Smooth muscle cell (in vitro differentiated cells): Measurements from ENCODE around the gene NOS1AP. TPM values are rescaled to one million over a fixed set of nuclear protein-coding genes. Genes with fewer than 3 reads are reported as not detected.

Source experiments
- DNase-seq: peaks from one replicate; lab custom pipeline; 2025; ENCODE audit not compliant: unreplicated experiment; lab: John Stamatoyannopoulos, UW
- H2AFZ ChIP-seq: fragments of 200-600 bp; sonication (generic); 2 replicates; pipeline ENCODE4 v1.6.0; 2016; ENCODE audit warnings: antibody characterized with exemption, low read depth, mild to moderate bottlenecking
- H3F3A ChIP-seq: fragments of 200-600 bp; sonication (generic); 2 replicates; pipeline ENCODE4 v1.6.0; 2017; ENCODE audit warnings: antibody characterized with exemption, low read depth
- H3K27ac ChIP-seq: fragments of 200-600 bp; sonication (generic); 2 replicates; pipeline ENCODE4 v1.5.1; 2016; ENCODE audit warnings: low read depth, mild to moderate bottlenecking
- H3K27me3 ChIP-seq: fragments of 200-600 bp; sonication (generic); 2 replicates; pipeline ENCODE4 v1.6.1; 2016; ENCODE audit warnings: low read depth, mild to moderate bottlenecking
- H3K36me3 ChIP-seq: fragments of 200-600 bp; sonication (generic); 2 replicates; pipeline ENCODE4 v1.5.1; 2016; ENCODE audit warnings: low read depth
- H3K4me1 ChIP-seq: fragments of 200-600 bp; sonication (generic); 2 replicates; pipeline ENCODE4 v1.5.1; 2016; ENCODE audit warnings: low read depth
- H3K4me2 ChIP-seq: fragments of 200-600 bp; sonication (generic); 2 replicates; pipeline ENCODE4 v1.6.0; 2016; ENCODE audit warnings: mild to moderate bottlenecking
- H3K4me3 ChIP-seq: fragments of 200-600 bp; sonication (generic); 2 replicates; pipeline ENCODE4 v1.5.1; 2016; ENCODE audit warnings: mild to moderate bottlenecking
- H3K79me2 ChIP-seq: fragments of 200-600 bp; sonication (generic); 2 replicates; pipeline ENCODE4 v1.6.0; 2016; ENCODE audit warnings: low read depth, mild to moderate bottlenecking
- H3K9ac ChIP-seq: fragments of 200-600 bp; sonication (generic); 2 replicates; pipeline ENCODE4 v1.6.0; 2016; ENCODE audit warnings: low read depth
- H3K9me3 ChIP-seq: fragments of 200-600 bp; sonication (generic); replicated peaks from 2 replicates; pipeline ENCODE4 v1.5.1; 2016; ENCODE audit warnings: low read depth
- H4K20me1 ChIP-seq: fragments of 200-600 bp; sonication (generic); 2 replicates; pipeline ENCODE4 v1.6.0; 2016; ENCODE audit warnings: low read depth
- WGBS: methylation state at CpG from one replicate; pipeline ENCODE4 v1.1.7; 2016; ENCODE audit warnings: low lambda C conversion rate; 5-methylcytosine and 5-hydroxymethylcytosine counted together
- polyA plus RNA-seq: library from polyadenylated mRNA; unstranded; fragments of >200 nt; fragmentation: Nextera tagmentation; extraction: Ambion mirVana; gene quantifications from 2 replicates; pipeline ENCODE4 v1.2.1, GENCODE V29; 2016
- total RNA-seq: library from RNA; depleted of rRNA; stranded (reverse); fragments of >200 nt; gene quantifications from 2 replicates; pipeline ENCODE4 v1.2.3, GENCODE V29; 2014
- TF ChIP-seq, protein P1 (sequence below): fragments of 200-600 bp; sonication (generic); IDR thresholded peaks from 2 replicates; pipeline ENCODE4 v1.5.1; 2017; ENCODE audit warnings: borderline replicate concordance, mild to moderate bottlenecking, antibody characterized with exemption; ENCODE audit not compliant: insufficient read depth, poor library complexity, severe bottlenecking

Gene NOS1AP
- total and polyA plus RNA-seq, 2 experiments from 2014 or later: 0.54 to 0.80 TPM

DNA sequence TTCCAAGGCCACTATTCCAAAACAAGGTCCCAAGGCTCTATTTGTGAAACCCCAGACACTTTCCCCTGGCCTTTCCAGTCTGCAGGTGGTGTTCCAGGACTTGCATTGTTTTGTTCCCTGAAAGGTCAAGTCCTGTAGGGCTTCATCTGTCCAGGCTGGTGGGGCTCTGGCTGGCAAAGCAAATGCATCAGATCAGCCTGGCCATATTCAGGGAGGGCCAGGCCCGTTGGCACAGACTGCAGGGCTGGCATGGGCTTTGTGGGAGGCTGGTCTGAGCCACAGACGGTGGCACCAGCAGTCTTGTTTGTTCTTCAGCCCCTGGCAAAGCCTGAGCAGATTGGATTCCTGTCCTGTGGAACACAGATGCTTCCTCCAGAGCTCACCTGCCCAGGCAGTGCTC lies 214.2 kb downstream of the NOS1AP start:
- Histone ChIP-seq H4K20me1 (no peaks in the 10 kb centered on the region), H3K27ac (no peak overlapping the region), H3K4me2 (no peak overlapping the region), H3F3A (no peaks in the 10 kb centered on the region), H3K36me3 (no peaks in the 10 kb centered on the region), H3K27me3 (no peaks in the 10 kb centered on the region), H3K9ac (no peak overlapping the region), H3K4me1 (no peaks in the 10 kb centered on the region), H2AFZ (no peak overlapping the region), H3K4me3 (no peak overlapping the region), H3K9me3 (no peaks in the 10 kb centered on the region), H3K79me2 (no peaks in the 10 kb centered on the region)
- TF ChIP-seq, protein P1, sequence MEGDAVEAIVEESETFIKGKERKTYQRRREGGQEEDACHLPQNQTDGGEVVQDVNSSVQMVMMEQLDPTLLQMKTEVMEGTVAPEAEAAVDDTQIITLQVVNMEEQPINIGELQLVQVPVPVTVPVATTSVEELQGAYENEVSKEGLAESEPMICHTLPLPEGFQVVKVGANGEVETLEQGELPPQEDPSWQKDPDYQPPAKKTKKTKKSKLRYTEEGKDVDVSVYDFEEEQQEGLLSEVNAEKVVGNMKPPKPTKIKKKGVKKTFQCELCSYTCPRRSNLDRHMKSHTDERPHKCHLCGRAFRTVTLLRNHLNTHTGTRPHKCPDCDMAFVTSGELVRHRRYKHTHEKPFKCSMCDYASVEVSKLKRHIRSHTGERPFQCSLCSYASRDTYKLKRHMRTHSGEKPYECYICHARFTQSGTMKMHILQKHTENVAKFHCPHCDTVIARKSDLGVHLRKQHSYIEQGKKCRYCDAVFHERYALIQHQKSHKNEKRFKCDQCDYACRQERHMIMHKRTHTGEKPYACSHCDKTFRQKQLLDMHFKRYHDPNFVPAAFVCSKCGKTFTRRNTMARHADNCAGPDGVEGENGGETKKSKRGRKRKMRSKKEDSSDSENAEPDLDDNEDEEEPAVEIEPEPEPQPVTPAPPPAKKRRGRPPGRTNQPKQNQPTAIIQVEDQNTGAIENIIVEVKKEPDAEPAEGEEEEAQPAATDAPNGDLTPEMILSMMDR: no peak
- DNase-seq: no peak
- 85% methylated on average over 2 of the region's 2 CpGs for WGBS

DNA sequence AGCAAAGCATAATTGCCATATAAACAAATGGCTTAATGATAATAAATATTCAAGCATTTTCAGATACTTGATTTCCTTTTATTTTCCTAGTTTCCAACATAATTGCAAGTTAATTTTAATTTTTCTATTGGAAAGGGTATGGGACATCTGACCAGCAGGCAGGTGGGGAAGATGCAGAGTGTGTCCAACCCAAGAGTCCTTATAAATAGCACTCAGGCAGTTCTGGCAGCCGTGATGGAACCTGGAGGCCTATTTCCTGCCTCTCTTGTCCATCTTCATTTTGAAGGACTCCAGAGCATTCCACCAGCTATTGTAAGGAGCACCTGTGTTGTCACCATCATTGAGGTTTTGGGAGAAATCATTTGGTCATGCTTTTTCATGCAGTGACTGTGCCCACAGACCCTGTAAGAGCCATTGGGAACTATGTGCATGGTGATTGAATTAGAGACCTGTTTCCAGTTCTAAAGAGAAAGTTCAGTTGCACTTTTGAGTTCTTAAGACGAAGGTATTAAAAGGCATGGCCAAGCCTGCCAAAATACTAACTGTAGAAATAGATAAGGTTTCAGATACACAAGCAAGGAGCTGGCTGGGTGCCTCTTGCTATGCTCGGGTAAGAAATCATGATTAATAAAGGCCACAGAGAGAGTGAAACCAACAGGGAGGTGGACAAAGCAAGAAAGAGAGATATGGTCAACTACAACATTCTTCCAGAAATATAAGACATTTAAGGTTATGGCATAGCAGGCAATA lies 214.9 kb downstream of the NOS1AP start:
- no peak for DNase-seq
- 91% methylated on average over 3 of the region's 3 CpGs for whole genome bisulfite sequencing

DNA sequence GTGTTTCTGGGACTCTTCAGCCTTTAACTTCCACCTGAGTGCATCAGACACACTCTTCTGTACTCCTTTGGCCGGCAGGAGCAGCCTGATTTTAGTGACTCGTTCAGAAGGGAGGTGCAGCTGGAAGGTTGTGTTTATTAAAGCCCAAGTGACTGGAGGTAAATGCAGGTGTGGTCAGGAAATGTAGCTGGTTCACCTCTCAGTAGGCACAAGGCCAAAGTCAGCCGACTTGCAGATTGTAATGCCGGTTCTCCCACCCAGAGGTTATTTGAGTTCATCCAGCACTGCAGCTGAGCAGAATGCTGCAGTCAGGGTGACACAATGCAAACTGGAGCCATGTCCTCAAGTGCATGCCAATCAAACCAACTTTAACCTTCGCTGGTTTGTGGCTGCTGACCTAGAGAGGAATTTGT lies 215.7 kb downstream of the NOS1AP start:
- WGBS: 70% methylated on average over 5 of the region's 5 CpGs
- no peak for DNase-seq
- H3K27ac ChIP-seq: no peak overlapping the region
- H3K9ac ChIP-seq: no peak overlapping the region
- no peaks in the 10 kb centered on the region for H3K4me1 ChIP-seq
- H3K9me3 ChIP-seq: no peaks in the 10 kb centered on the region
- H3K27me3 ChIP-seq: no peaks in the 10 kb centered on the region
- H3K4me3 ChIP-seq: no peak overlapping the region
- no peaks in the 10 kb centered on the region for H3F3A ChIP-seq
- no peak overlapping the region for H2AFZ ChIP-seq
- no peaks in the 10 kb centered on the region for H3K36me3 ChIP-seq
- no peak overlapping the region for H3K4me2 ChIP-seq
- TF ChIP-seq, protein P1: no peak
- H4K20me1 ChIP-seq: no peaks in the 10 kb centered on the region
- no peaks in the 10 kb centered on the region for H3K79me2 ChIP-seq

More for the DNA sequence above, 214.9 kb downstream of the NOS1AP start:
- no peak overlapping the region for H3K27ac ChIP-seq
- H3F3A ChIP-seq: no peaks in the 10 kb centered on the region
- H3K4me2 ChIP-seq: no peak overlapping the region
- H3K9me3 ChIP-seq: no peaks in the 10 kb centered on the region
- no peaks in the 10 kb centered on the region for H3K4me1 ChIP-seq
- H4K20me1 ChIP-seq: no peaks in the 10 kb centered on the region
- TF ChIP-seq, protein P1: no peak
- H3K79me2 ChIP-seq: no peaks in the 10 kb centered on the region
- H3K4me3 ChIP-seq: no peak overlapping the region
- no peak overlapping the region for H2AFZ ChIP-seq
- no peaks in the 10 kb centered on the region for H3K36me3 ChIP-seq
- no peaks in the 10 kb centered on the region for H3K27me3 ChIP-seq
- no peak overlapping the region for H3K9ac ChIP-seq

DNA sequence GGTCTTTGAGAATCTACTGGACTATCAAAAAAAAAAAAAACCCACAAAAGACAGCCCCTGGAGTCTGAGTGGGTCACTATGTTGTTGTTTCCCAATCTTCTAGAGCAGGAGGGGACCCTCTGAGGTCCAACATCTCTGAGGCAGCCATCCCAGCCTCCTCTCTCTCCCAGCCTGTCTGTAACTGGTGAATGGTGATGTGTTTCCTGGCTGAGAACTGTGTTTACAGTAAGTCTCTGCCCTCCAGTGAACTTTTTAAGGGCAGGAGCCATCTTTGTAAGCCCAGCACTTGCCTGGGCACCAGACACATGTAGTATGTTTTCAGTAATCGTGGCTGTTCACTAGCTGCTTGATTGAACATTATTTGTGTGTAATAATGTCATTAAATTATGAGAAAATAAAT lies 221.5 kb downstream of the NOS1AP start:
- Histone ChIP-seq H3K4me2 (no peak overlapping the region), H3K4me3 (no peak overlapping the region), H3K9me3 (no peaks in the 10 kb centered on the region), H3K27ac (no peak overlapping the region), H3K27me3 (no peaks in the 10 kb centered on the region), H4K20me1 (no peaks in the 10 kb centered on the region), H3K9ac (no peak overlapping the region), H2AFZ (no peak overlapping the region), H3K79me2 (no peaks in the 10 kb centered on the region), H3F3A (no peaks in the 10 kb centered on the region), H3K36me3 (no peaks in the 10 kb centered on the region), H3K4me1 (no peaks in the 10 kb centered on the region)
- TF ChIP-seq, protein P1: no peak
- WGBS: 91% methylated on average over 1 of the region's 1 CpG
- DNase-seq: no peak
